ENCODE measurements around the gene MPC1L. TPM values are rescaled to one million over a fixed set of nuclear protein-coding genes. Genes with fewer than 3 reads are reported as not detected.

MPC1L gene
- total RNA-seq, 1 donor from 2014 or later, result not detected

GRCh38 chrX:40615976-40616375 is 7.3 kb upstream of the MPC1L start:
- Mint-ChIP-seq H3K9me3 (ENCODE audit: unreplicated experiment) (peaks cover 5% of the 10 kb centered on the region), H3K27me3 (ENCODE audit: unreplicated experiment) (no peaks in the 10 kb centered on the region)

GRCh38 chrX:40617566-40617965 is 5.7 kb upstream of the MPC1L start:
- Mint-ChIP-seq H3K4me3 (ENCODE audit: unreplicated experiment) (no peak overlapping the region), H3K36me3 (ENCODE audit: unreplicated experiment) (no peaks in the 10 kb centered on the region), H3K27ac (ENCODE audit: unreplicated experiment) (no peak overlapping the region), H3K27me3 (ENCODE audit: unreplicated experiment) (no peaks in the 10 kb centered on the region), H3K4me1 (ENCODE audit: unreplicated experiment) (no peaks in the 10 kb centered on the region), H3K9me3 (ENCODE audit: unreplicated experiment) (peaks cover 5% of the 10 kb centered on the region)
- TF ChIP-seq CTCF (IDR thresholded peaks at IDR 0.05), result no peak
- DNase-seq (ENCODE audit: extremely low spot score, unreplicated experiment), result no peak

More at GRCh38 chrX:40615976-40616375, 7.3 kb upstream of the MPC1L start:
- Mint-ChIP-seq H3K36me3 (ENCODE audit: unreplicated experiment) (no peaks in the 10 kb centered on the region), H3K27ac (ENCODE audit: unreplicated experiment) (no peak overlapping the region), H3K4me1 (ENCODE audit: unreplicated experiment) (no peaks in the 10 kb centered on the region), H3K4me3 (ENCODE audit: unreplicated experiment) (no peak overlapping the region)
- TF ChIP-seq CTCF (IDR thresholded peaks at IDR 0.05), result no peak
- no peak for DNase-seq (ENCODE audit: extremely low spot score, unreplicated experiment)

GRCh38 chrX:40622479-40623138 is 619 bp upstream of the MPC1L start:
- no peak for TF ChIP-seq CTCF (IDR thresholded peaks at IDR 0.05)
- Mint-ChIP-seq H3K27me3 (ENCODE audit: unreplicated experiment) (no peaks in the 10 kb centered on the region), H3K36me3 (ENCODE audit: unreplicated experiment) (peaks cover 3% of the 10 kb centered on the region), H3K4me3 (ENCODE audit: unreplicated experiment) (no peak overlapping the region), H3K4me1 (ENCODE audit: unreplicated experiment) (no peaks in the 10 kb centered on the region), H3K27ac (ENCODE audit: unreplicated experiment) (no peak overlapping the region), H3K9me3 (ENCODE audit: unreplicated experiment) (peaks cover under 1% of the 10 kb centered on the region)
- no peak for DNase-seq (ENCODE audit: extremely low spot score, unreplicated experiment)

- H3K27ac Mint-ChIP-seq (ENCODE audit: unreplicated experiment), result no peak overlapping the region
- no peak for DNase-seq (ENCODE audit: extremely low spot score, unreplicated experiment)
- peaks cover 7% of the 10 kb centered on the region for H3K36me3 Mint-ChIP-seq (ENCODE audit: unreplicated experiment)
- no peaks in the 10 kb centered on the region for H3K27me3 Mint-ChIP-seq (ENCODE audit: unreplicated experiment)
- H3K4me1 Mint-ChIP-seq (ENCODE audit: unreplicated experiment), result no peaks in the 10 kb centered on the region
- no peaks in the 10 kb centered on the region for H3K9me3 Mint-ChIP-seq (ENCODE audit: unreplicated experiment)
- no peak for TF ChIP-seq CTCF (IDR thresholded peaks at IDR 0.05)
- no peak overlapping the region for H3K4me3 Mint-ChIP-seq (ENCODE audit: unreplicated experiment)
Observed at GRCh38 chrX:40623665-40624064, 437 bp downstream of the MPC1L start.

- H3K27me3 Mint-ChIP-seq (ENCODE audit: unreplicated experiment), result no peaks in the 10 kb centered on the region
- H3K4me1 Mint-ChIP-seq (ENCODE audit: unreplicated experiment), result no peaks in the 10 kb centered on the region
- no peak for TF ChIP-seq CTCF (IDR thresholded peaks at IDR 0.05)
Observed at GRCh38 chrX:40625294-40625693, 2.1 kb downstream of the MPC1L start.

More at GRCh38 chrX:40625294-40625693, 2.1 kb downstream of the MPC1L start:
- H3K27ac Mint-ChIP-seq (ENCODE audit: unreplicated experiment), result no peak overlapping the region
- H3K9me3 Mint-ChIP-seq (ENCODE audit: unreplicated experiment), result no peaks in the 10 kb centered on the region
- peaks cover 7% of the 10 kb centered on the region for H3K36me3 Mint-ChIP-seq (ENCODE audit: unreplicated experiment)
- no peak for DNase-seq (ENCODE audit: extremely low spot score, unreplicated experiment)
- no peak overlapping the region for H3K4me3 Mint-ChIP-seq (ENCODE audit: unreplicated experiment)

Data from osteocyte (in vitro differentiated cells).